ENCODE measurements around the gene PSD. TPM values are rescaled to one million over a fixed set of nuclear protein-coding genes. Genes with fewer than 3 reads are reported as not detected.

Gene PSD
- total and polyA plus RNA-seq, 7 donors = 0.15 to 1.7 (median 0.51) TPM; not detected in 1

DNA sequence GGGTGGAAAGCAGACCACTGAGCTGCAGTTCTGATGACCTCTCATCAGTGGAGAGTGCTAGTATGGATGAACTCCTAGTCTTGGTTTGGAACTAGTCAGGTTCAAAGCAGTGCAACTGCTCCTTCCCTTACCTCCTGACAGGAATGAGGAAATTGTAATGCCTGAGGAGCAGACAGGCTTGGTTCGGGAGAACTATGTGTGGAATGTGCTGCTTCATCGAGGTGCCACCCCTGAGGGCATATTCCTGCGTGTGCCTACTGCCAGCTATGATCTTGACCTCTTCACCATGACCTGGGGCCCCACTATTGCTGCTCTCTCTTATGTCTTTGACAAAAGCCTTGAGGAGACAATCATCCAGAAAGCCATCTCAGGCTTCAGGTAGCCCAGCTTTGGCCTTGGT, 50.5 kb downstream of the PSD start:
- ATAC-seq (no peak), DNase-seq (no peak)
- Histone ChIP-seq H3K9me3 (peaks cover 5% of the 10 kb centered on the region), H3K4me1 (no peaks in the 10 kb centered on the region), H3K27me3 (ENCODE audit: insufficient read depth in 3 of 3, low read length in 2 of 3) (no peaks in the 10 kb centered on the region), H3K36me3 (ENCODE audit: insufficient read depth in 1 of 2, low read depth in 1 of 2) (peaks cover 27 to 99% of the 10 kb centered on the region in 2 donors), H3K4me3 (no peak overlapping the region), H3K27ac (no peak overlapping the region)
- intact Hi-C loops (cut with DNase I) = no loop called here
- TF ChIP-seq CTCF (IDR thresholded peaks at IDR 0.05) = no peak
- 82 to 93% (median 86%) methylated on average over 3 of the region's 3 CpGs for WGBS, 3 donors

DNA sequence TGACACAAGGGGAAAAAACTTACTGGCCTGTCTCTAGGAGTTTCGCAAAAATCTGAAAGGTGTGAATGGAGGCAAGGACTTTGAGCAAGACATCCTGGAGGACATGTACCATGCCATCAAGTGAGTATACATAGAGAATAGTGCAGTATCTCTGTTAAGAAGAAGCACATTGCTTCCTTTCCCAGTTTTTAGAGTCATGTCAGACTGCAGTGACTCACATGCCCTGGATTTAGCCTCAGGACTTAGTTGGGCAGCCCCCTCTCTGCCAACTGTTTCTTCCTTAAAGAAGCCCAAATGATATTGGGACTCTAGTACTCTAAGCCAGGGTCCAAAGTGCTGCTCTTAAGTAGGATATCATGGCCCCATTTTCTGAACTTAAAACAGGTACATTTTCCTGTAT, 51.1 kb downstream of the PSD start:
- 94 to 100% (median 100%) methylated on average over 1 of the region's 1 CpG for WGBS, 3 donors
- DNase-seq (no peak), ATAC-seq (no peak)
- H3K27me3 ChIP-seq (ENCODE audit: insufficient read depth in 3 of 3, low read length in 2 of 3) = no peaks in the 10 kb centered on the region
- no peak overlapping the region for H3K27ac ChIP-seq
- no peak overlapping the region for H3K4me3 ChIP-seq
- H3K4me1 ChIP-seq = no peaks in the 10 kb centered on the region
- H3K36me3 ChIP-seq (ENCODE audit: insufficient read depth in 1 of 2, low read depth in 1 of 2) = peaks cover 28 to 99% of the 10 kb centered on the region in 2 donors
- intact Hi-C loops (cut with DNase I) = no loop called here
- no peak for TF ChIP-seq CTCF (IDR thresholded peaks at IDR 0.05)
- H3K9me3 ChIP-seq = peaks cover 5% of the 10 kb centered on the region

GRCh38 chr10:102358712-102359382, 59.7 kb downstream of the PSD start:
- H3K27me3 ChIP-seq (ENCODE audit: insufficient read depth in 3 of 3, low read length in 2 of 3) = no peaks in the 10 kb centered on the region
- no peaks in the 10 kb centered on the region for H3K9me3 ChIP-seq
- TF ChIP-seq CTCF (IDR thresholded peaks at IDR 0.05) = no peak
- no peaks in the 10 kb centered on the region for H3K4me1 ChIP-seq
- WGBS, 3 donors = 90 to 97% (median 92%) methylated on average over 4 of the region's 4 CpGs
- DNase-seq (no peak), ATAC-seq (no peak)
- intact Hi-C loops (cut with DNase I) = loop anchor here in 1 of 2 donors (5.0 kb wide), 1 partner anchor 197 kb away; no protein-coding TSS in a partner anchor
- H3K4me3 ChIP-seq = no peak overlapping the region
- no peak overlapping the region for H3K27ac ChIP-seq
- H3K36me3 ChIP-seq (ENCODE audit: insufficient read depth in 1 of 2, low read depth in 1 of 2) = peaks cover 26 to 94% of the 10 kb centered on the region in 2 donors

DNA sequence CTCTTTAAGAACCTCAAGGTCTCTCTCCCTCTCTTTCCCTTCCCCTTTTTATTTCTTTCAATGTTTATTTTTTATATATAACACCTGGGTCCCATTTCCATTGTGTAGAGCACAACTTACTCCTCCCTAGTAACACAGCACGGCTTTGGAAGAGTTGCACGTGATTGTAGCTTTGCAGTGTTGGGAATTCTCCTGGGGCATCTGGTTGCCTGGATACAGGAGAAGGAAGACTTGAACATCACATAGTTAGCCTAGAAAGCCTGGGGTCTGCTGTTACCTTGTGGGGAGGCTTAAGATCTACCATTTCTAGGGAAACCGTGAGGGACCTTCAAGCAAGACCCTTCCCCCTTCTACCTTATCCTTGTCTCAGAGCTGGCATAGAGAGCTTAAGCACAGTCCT, 64.1 kb downstream of the PSD start:
- DNase-seq (no peak), ATAC-seq (no peak)
- Histone ChIP-seq H3K27me3 (ENCODE audit: insufficient read depth in 3 of 3, low read length in 2 of 3) (no peaks in the 10 kb centered on the region), H3K36me3 (ENCODE audit: insufficient read depth in 1 of 2, low read depth in 1 of 2) (peaks cover 30 to 93% of the 10 kb centered on the region in 2 donors), H3K9me3 (no peaks in the 10 kb centered on the region), H3K27ac (no peak overlapping the region), H3K4me1 (no peaks in the 10 kb centered on the region), H3K4me3 (no peak overlapping the region)
- 71 to 81% (median 80%) methylated on average over 3 of the region's 3 CpGs for WGBS, 3 donors
- no peak for TF ChIP-seq CTCF (IDR thresholded peaks at IDR 0.05)
- intact Hi-C loops (cut with DNase I) = no loop called here

Other genes starting within 250 kb of the PSD start
- gene ELOVL3, start 192.5 kb downstream of the PSD start, total RNA-seq = under 1 TPM in 3 of 4 donors, not detected in 1; 0.25 to 0.54 (median 0.26) TPM
- under 1 TPM; 0.17 to 0.32 (median 0.26) TPM for gene ELOVL3, start 192.5 kb downstream of the PSD start, polyA plus RNA-seq
- 1 to 10 TPM; 6.9 to 9.7 (median 8.8) TPM for gene PITX3, start 177.3 kb downstream of the PSD start, total RNA-seq
- 1 to 10 TPM; 2.0 to 7.6 (median 4.5) TPM for gene PITX3, start 177.3 kb downstream of the PSD start, polyA plus RNA-seq
- gene GBF1, start 173.3 kb downstream of the PSD start, total RNA-seq = 10 to 100 TPM; 40.8 to 47.1 (median 44.2) TPM
- 10 to 100 TPM; 14.1 to 32.0 (median 15.8) TPM for gene GBF1, start 173.3 kb downstream of the PSD start, polyA plus RNA-seq
- gene NFKB2, start 23.1 kb downstream of the PSD start, total RNA-seq = 10 to 100 TPM; 11.3 to 86.0 (median 12.7) TPM
- gene NFKB2, start 23.1 kb downstream of the PSD start, polyA plus RNA-seq = 10 to 100 TPM in 2 of 3 donors, 1 to 10 TPM in 1; 8.3 to 13.2 (median 10.9) TPM
- 10 to 100 TPM in 2 of 4 donors, 1 to 10 TPM in 2; 7.9 to 13.3 (median 9.5) TPM for gene FBXL15, start 2.1 kb upstream of the PSD start, total RNA-seq
- 10 to 100 TPM; 10.8 to 14.8 (median 13.0) TPM for gene FBXL15, start 2.1 kb upstream of the PSD start, polyA plus RNA-seq
- gene CUEDC2, start 13.8 kb upstream of the PSD start, total RNA-seq = 10 to 100 TPM; 53.3 to 81.9 (median 73.3) TPM
- gene CUEDC2, start 13.8 kb upstream of the PSD start, polyA plus RNA-seq = 100 to 1,000 TPM in 1 of 3 donors, 10 to 100 TPM in 2; 56.3 to 103 (median 77.2) TPM
- not detected for gene C10orf95, start 32.8 kb upstream of the PSD start, total RNA-seq
- under 1 TPM in 1 of 3 donors, not detected in 2; 0.01 TPM for gene C10orf95, start 32.8 kb upstream of the PSD start, polyA plus RNA-seq
- gene ACTR1A, start 83.9 kb upstream of the PSD start, total RNA-seq = 100 to 1,000 TPM; 119 to 188 (median 148) TPM
- gene ACTR1A, start 83.9 kb upstream of the PSD start, polyA plus RNA-seq = 100 to 1,000 TPM in 2 of 3 donors, 10 to 100 TPM in 1; 76.2 to 181 (median 101) TPM
- gene SUFU, start 85.2 kb upstream of the PSD start, total RNA-seq = 1 to 10 TPM; 4.8 to 6.8 (median 5.5) TPM
- gene SUFU, start 85.2 kb upstream of the PSD start, polyA plus RNA-seq = 1 to 10 TPM; 2.1 to 6.3 (median 2.2) TPM
- 100 to 1,000 TPM in 3 of 4 donors, 10 to 100 TPM in 1; 97.2 to 166 (median 111) TPM for gene TRIM8, start 225.7 kb upstream of the PSD start, total RNA-seq
- gene TRIM8, start 225.7 kb upstream of the PSD start, polyA plus RNA-seq = 10 to 100 TPM; 57.6 to 72.4 (median 72.3) TPM